ENCODE results near the gene TRA2B.

Gene TRA2B

DNA sequence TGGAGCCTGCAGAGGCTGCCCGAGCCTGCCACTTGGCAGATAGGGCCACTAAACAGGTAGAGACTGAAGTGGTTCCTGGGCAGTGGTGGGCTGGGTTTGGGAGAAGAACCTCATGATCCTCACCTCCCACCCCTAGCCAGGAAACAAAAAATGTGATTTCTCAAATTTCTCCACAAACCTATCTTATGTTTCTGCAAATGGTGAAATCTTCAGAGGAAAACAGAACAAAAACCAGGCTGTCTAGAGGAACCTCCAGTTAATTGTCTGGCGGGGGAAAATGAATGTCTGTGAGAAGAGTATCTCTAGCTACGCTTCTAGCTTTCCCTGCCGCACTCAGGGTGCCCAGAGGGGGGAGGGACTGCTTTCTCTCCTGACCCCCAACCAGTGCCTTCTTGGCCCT is 55.9 kb downstream of the TRA2B start:
- DNase-seq = no peak

DNA sequence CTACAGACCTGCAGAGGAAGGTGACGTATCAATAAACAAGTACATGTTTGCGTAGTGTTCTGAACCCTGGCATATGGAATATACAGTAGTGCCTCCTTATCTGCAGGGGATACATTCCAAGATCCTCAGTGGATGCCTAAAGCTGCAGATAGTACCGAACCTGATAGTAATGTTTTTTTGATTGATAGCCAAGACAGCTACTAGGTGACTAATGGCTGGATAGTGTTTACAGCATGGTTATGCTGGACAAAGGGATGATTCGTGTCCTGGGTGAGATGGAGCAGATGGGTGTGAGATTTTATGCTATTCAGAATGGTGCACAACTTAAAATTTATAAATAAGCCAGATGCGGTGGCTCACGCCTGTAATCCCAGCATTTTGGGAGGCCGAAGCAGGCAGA is 57.2 kb downstream of the TRA2B start:
- DNase-seq = no peak

GRCh38 chr3:185878920-185879319 is 58.9 kb downstream of the TRA2B start:
- no peak for DNase-seq

GRCh38 chr3:185874119-185874518 is 63.7 kb downstream of the TRA2B start:
- no peak for DNase-seq

- DNase-seq = no peak
These were observed 70.2 kb downstream of the TRA2B start for GRCh38 chr3:185867650-185868049.

GRCh38 chr3:185866995-185867394 is 70.8 kb downstream of the TRA2B start:
- no peak for DNase-seq

DNA sequence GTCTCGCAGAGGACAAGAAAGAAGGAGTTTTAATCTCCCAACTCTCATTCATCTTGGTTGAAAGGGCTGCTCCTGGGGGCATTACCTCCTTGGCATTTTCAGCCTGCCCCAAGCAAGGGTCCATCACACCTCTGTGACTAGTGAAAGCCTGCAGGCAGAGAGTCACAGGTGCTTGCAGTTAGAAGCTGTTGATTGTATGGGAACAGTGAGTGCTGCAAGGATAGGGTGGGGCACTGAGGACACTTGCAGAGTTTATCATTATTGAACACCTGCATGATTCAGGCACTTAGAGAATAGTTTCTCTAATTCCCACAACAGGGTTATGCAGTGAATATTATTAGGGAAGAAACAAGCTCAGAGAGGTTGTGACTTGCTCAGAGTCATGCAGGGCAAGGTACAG is 71.3 kb downstream of the TRA2B start:
- no peak for DNase-seq
